Activated T-cell treated with anti-CD3 and anti-CD28 coated beads for 4 hours (primary cell): ENCODE data around the gene RHBDL1.
"Not testable (repeated sequence)": the region's sequence is repeated elsewhere in the genome, so short reads cannot be mapped to it uniquely, and the experiment has no call there.

Experiments used
- DNase-seq: peaks from one replicate; pipeline ENCODE4 v3.0.0-alpha.2; 2020

Gene RHBDL1

GRCh38 chr16:687499-687898, 12.0 kb downstream of the RHBDL1 start:
- DNase-seq = no peak

- no peak for DNase-seq
Measured at GRCh38 chr16:689175-689897, 13.9 kb downstream of the RHBDL1 start.

GRCh38 chr16:691242-691641, 15.8 kb downstream of the RHBDL1 start:
- not testable (repeated sequence) for DNase-seq

GRCh38 chr16:692356-693108, 17.1 kb downstream of the RHBDL1 start:
- DNase-seq = no peak

DNA sequence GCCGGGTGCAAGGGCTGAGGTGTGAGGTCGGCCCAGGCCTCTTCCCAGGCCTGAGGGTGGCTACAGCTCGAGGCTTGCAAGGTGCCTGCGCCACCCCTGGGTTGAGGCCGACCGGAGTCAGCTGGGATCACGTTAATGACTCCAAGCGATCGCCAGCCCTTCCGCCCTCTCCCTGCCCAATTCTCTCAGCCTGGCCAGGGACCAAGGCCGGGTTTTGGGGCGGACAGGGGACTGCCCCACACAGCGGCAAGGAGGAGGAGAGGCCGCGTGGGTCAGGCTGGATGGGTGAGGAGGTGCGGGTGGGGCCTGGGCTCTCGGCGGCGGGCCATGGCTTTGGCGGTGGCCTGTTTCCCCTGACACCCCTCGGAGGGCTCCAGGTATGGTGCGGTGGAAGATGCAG, 17.9 kb downstream of the RHBDL1 start:
- no peak for DNase-seq

- DNase-seq = no peak
Measured at GRCh38 chr16:693766-694165, 18.3 kb downstream of the RHBDL1 start.

DNA sequence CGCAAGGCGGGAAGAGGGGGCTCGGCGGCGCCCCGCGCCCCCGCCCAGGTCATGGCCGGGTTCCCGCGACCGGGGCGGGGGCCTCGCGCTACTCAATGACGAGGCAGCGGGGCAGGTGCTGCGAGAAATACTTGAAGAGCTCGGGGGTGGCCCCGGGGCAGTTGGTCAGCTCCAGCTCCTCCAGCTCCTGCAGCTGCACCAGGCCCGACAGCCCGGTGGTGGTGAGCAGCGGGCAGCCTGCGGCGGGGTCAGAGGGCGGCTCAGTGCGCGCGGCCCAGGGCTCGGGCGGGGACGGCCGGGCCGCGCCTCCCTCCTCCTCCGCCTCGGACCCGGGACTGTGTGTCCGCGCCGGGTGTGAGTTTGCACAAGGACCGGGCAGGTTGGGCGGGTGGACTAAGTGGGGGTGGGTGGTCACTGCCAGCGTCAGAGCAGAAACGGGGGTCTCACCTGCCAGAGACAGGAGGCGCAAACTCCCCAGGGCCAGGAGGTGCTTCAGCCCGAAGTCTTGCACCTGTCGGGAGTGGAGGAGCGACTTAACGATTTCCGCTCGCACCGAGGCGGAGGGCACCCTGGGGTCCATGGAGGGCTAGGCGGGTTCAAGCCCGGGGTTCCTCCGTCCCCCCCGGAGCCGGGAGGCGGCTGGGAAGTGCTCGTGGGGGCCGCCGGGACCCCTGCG, 18.9 kb downstream of the RHBDL1 start:
- no peak for DNase-seq

- no peak for DNase-seq
Measured at GRCh38 chr16:694863-695354, 19.4 kb downstream of the RHBDL1 start.

GRCh38 chr16:695355-696089, 20.1 kb downstream of the RHBDL1 start:
- DNase-seq = peak; percentile 51

- no peak for DNase-seq
Measured at GRCh38 chr16:698911-699671, 23.6 kb downstream of the RHBDL1 start.

DNA sequence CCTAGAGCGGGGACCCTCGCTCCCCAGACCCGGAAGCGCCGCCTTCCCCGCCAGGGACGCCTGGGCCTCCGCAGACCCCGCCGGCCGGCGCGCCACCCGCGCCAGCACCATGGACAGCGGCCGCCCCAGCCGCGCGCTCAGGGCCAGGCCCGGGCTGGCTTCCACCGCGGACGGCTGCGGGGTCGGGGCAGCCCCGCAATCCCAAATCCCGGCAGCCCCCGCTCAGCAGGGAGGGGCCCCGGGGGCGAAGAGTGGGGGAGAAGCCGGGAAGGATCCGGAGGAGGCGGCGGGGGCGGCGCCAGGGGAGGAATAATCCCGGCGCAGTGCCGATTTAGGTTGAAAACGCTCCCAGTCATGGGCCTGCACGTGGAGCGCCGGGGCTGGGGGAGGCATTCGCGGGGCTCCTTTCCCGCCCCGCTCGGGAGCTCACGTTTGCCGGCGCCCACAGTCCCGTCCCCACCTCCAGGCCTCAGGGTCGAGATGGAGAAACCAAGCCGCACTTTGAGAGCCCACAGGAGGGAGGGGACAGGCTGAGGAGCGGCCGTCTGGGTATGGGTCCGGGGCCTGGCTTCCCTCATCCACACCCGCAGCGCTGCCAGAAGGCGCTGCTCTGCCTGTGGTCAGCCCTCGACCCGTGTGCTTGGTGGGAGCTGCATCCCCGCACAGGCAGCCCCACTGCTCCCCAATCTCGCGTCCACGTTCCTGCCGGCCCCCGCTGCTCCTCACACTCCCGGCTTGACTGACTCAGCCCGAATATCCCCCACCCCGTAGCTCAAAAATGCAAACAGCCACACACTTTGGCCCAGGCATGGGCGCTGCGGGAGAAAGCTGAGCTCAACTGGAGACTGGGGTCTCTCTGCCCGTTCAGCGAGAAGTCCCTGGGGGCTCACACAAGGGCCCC, 25.5 kb downstream of the RHBDL1 start:
- no peak for DNase-seq

DNA sequence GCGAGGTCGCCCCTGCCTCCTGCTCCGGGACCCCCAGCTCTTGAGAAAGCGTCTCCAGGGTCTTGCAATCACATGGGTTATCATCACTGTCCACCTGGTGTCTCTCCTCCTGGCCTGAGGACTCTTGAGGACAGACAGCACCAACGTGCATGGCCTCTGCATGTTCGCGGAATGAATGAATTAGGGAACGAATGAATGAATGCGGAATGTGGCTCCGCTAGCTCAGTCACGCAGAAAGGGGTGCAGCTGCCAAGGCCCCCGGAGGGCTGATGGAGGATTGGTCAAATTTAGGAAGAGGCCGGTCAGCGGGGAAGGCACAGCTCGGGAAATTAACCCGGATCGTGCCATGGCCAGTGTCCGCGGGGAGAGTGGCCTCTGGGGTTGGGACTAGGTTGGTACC, 26.9 kb downstream of the RHBDL1 start:
- no peak for DNase-seq

GRCh38 chr16:703406-703805, 27.9 kb downstream of the RHBDL1 start:
- DNase-seq = no peak

- no peak for DNase-seq
Measured at GRCh38 chr16:704047-704446, 28.6 kb downstream of the RHBDL1 start.

GRCh38 chr16:704552-705380, 29.3 kb downstream of the RHBDL1 start:
- DNase-seq = no peak

- no peak for DNase-seq
Measured at GRCh38 chr16:705431-706188, 30.1 kb downstream of the RHBDL1 start, which contains the start of gene FBXL16. Gene FBXL16 (minus strand): TSS chr16:705801. CDS start chr16:697405, 8,396 bp downstream.

DNA sequence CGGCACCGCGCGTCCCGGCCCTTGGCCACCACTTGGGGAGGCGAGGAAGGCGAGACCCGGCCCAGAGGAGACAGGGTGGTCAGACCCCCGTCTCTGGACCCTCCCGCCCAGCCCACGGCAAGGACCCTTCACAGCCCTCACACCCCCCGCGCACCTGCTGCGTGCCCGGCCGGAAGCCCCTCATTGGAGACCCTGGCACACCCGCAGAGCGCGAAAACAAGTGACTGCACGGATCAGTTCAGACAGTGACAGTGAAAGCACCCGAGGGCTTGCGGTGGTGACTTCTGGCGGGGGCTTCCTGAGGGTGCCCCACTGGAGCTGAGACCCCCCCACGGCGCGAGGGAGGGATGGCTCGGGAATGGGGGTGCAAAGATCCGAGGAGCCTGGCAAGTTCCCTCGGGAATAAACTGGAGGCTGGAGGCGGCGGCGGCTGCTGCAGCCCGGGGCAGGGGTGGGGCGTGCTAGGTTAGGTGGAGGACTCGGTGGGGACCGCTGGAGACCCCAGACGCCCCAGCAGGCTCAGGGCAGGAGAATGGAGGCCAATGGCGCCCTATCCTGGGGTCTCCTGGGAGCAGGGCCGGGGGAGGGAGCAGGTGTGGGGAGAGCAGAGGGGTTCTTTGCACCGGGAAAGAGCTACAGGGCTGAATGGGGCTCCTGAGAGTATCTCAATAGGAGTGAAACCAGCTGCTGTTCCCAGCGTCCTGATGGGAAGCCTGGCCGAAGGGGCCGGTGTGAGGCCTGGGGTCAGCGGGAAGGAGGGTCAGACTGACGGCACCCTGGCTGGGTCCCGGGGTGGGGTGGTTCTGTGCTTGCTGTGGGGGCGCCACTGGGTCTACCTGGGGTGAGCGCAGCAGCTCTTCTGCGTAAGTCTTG, 31.0 kb downstream of the RHBDL1 start:
- DNase-seq = no peak

GRCh38 chr16:707062-707538, 31.6 kb downstream of the RHBDL1 start:
- no peak for DNase-seq
